ENCODE measurements around the gene ITGB1. TPM values are rescaled to one million over a fixed set of nuclear protein-coding genes. Genes with fewer than 3 reads are reported as not detected.

The ITGB1 gene
- total and polyA plus RNA-seq, 2 of the 8 experiments (the other 6 are each of a cell fraction or from before 2014, with no cell fraction given): 82.7 to 321 TPM

DNA sequence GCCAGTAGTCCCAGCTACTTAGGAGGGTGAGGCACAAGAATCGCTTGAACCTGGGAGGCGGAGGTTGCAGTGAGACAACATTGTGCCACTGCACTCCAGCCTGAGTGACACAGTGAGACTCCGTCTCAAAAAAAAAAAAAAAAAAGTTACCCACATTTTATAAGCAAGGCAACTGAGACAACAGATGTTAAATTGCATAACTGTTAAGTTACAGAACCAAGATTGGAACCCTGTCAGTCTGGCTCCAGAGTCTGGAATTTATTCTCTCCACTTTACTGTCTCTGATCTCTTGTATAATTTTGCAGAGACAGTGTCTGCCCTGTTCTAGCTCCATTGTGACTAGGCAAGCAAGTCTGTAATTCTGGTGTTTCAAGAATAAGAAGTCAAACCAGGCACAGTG, 6.2 kb upstream of the ITGB1 start (continued):
- no peak for TF ChIP-seq RNF2 (IDR thresholded peaks at IDR 0.05; ENCODE audit: borderline replicate concordance, low read depth, low read length, missing control alignments, poor library complexity, severe bottlenecking)

Measured in H1 (cell line).